ENCODE data around the gene MARCOL.

GRCh38 chr5:148208226-148208625 lies 30.1 kb upstream of the MARCOL start:
- TF ChIP-seq ZFPM2 (CRISPR knock-in tag; IDR thresholded peaks at IDR 0.05) (no peak), ZNF274 (IDR thresholded peaks at IDR 0.05; ENCODE audit: borderline replicate concordance, low read depth, low read length) (no peak), ZNF407 (IDR thresholded peaks at IDR 0.05; ENCODE audit: low read depth) (no peak), KDM5B (IDR thresholded peaks at IDR 0.05; ENCODE audit: insufficient replicate concordance, low read depth, low read length) (no peak), CTBP1 (IDR thresholded peaks at IDR 0.05; ENCODE audit: borderline replicate concordance) (no peak), RAD21 (CRISPR knock-in tag; conservative IDR thresholded peaks at IDR 0.05 in 1 of 2, IDR thresholded peaks at IDR 0.05 in 1 of 2) (no peak), FOXA3 (CRISPR knock-in tag; conservative IDR thresholded peaks at IDR 0.05 in 1 of 2, IDR thresholded peaks at IDR 0.05 in 1 of 2) (no peak), POLR2AphosphoS5 (IDR thresholded peaks at IDR 0.05; ENCODE audit: control insufficient read depth, insufficient read depth, low read depth, low read length) (no peak), BACH1 (tag; IDR thresholded peaks at IDR 0.05) (no peak), ELK3 (CRISPR knock-in tag; IDR thresholded peaks at IDR 0.05) (no peak), MAFF (IDR thresholded peaks at IDR 0.05; ENCODE audit: low read length) (no peak), EZH2 (IDR thresholded peaks at IDR 0.05; ENCODE audit: borderline replicate concordance, low read depth, low read length) (no peak), CTCF (IDR thresholded peaks at IDR 0.05 in 2 of 3, conservative IDR thresholded peaks at IDR 0.05 in 1 of 3; ENCODE audit: insufficient read depth in 2 of 3, low read depth in 1 of 3, low read length in 3 of 3) (no peak), HDAC2 (IDR thresholded peaks at IDR 0.05) (no peak)
